GM12875 (cell line): ENCODE data around the gene RAB1A.

Experiments
- H3K4me3 ChIP-seq: one replicate; pipeline ENCODE4 v1.5.1; 2011; ENCODE audit warnings: low read depth, low read length, control low read depth
- CTCF ChIP-seq: IDR thresholded peaks from 2 replicates; pipeline ENCODE4 v1.5.1; 2011; ENCODE audit warnings: low read depth, mild to moderate bottlenecking, control low read depth, inconsistent platforms, low read length, moderate library complexity, borderline replicate concordance; ENCODE audit not compliant: insufficient read depth

Gene RAB1A

GRCh38 chr2:65153515-65153914 is 23.6 kb upstream of the RAB1A start:
- no peak for TF ChIP-seq CTCF
- H3K4me3 ChIP-seq, result no peak overlapping the region

DNA sequence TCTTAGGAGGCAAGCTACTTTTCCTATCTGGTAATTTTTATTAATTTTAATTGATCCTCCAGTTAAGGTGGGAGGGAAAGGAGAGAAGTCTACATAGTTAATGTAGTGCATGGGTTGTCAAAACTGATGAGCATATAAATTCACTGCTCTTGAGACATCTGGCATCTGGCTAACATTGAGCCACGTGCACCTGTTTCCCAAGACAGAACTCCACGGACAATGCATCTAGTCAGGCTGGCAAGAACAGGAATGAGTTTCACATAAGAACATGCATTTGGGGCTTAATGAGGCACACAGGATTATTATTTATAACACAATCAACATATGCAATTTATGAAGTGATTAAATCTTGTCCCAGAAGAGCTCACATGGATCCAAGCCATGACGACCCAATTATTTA is 16.2 kb upstream of the RAB1A start:
- no peak for TF ChIP-seq CTCF
- H3K4me3 ChIP-seq, result no peak overlapping the region

- TF ChIP-seq CTCF, result no peak
- no peak overlapping the region for H3K4me3 ChIP-seq
These were observed 14.7 kb upstream of the RAB1A start for GRCh38 chr2:65144571-65144970.

- TF ChIP-seq CTCF, result no peak
- H3K4me3 ChIP-seq, result no peak overlapping the region
These were observed 12.6 kb upstream of the RAB1A start for GRCh38 chr2:65142515-65142914.

DNA sequence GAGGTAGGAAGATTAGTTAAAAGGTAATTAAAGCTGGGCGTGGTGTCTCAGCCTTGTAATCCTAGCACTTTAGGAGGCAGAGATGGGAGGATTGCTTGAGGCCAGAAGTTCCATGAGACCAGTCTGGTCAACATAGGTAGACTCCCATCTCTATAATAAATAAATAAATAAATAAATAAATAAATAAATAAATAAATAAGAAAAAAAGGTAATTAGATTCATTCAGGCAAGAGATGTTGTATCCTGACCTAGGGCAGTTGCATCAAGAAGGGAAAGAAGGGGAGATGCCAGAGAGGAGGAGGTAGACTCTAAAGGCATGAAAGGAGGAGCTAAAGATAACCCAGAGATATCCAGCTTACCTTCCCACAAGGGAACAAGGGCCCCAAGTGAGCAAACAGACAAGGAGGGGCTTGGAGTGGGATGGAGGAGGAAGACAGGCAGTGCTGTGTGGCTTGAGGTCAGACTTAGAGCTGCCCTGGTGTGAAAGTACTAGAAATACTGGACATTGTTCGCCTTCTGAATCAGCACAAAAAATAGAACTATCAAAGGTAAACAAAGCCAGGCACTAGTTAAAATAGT is 7.4 kb upstream of the RAB1A start:
- no peak for TF ChIP-seq CTCF
- no peak overlapping the region for H3K4me3 ChIP-seq

GRCh38 chr2:65136253-65136652 is 6.3 kb upstream of the RAB1A start:
- H3K4me3 ChIP-seq, result no peak overlapping the region
- no peak for TF ChIP-seq CTCF

DNA sequence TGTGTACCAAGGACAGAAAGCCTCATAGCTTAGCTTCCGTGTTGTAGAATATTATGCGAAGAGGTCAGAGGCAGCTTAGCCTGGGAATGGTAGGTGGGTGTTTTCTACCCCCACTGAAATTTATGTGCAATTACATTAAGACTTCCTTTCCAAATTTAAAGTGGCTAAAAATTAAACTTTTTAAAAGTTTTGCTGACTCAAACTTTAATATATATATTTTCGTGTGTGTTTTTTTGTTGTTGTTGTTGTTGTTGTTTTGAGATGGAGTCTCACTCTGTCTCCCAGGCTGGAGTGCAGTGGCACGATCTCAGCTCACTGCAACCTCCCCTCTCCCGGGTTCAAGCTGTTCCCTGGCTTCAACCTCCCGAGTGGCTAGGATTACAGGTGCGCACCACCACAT is 4.3 kb upstream of the RAB1A start:
- H3K4me3 ChIP-seq, result no peak overlapping the region
- TF ChIP-seq CTCF, result no peak
